Skin epidermis (tissue), 12 donors: ENCODE results near the gene FST.
A peak's percentile ranks its signal among the peaks of the same experiment; 100 is the strongest.

Source experiments
- H3K27ac ChIP-seq, 21 experiments: fragments of 200-600 bp; sonication (generic) in 11 of 21; one replicate each; pipeline ENCODE4 v1.5.0; 2020; ENCODE audit warnings: mild to moderate bottlenecking in 3 of 21, inconsistent platforms in 2 of 21, moderate library complexity in 2 of 21
- H3K4me3 ChIP-seq, 7 experiments: fragments of 200-600 bp; sonication (generic) in 2 of 7; one replicate each; pipeline ENCODE4 v1.5.0; 2020; ENCODE audit warnings: inconsistent platforms in 2 of 7, mild to moderate bottlenecking in 2 of 7, moderate library complexity in 1 of 7

The FST gene

GRCh38 chr5:53472720-53473510 lies 7.5 kb upstream of the FST start:
- Histone ChIP-seq H3K4me3 (no peak overlapping the region), H3K27ac (no peak overlapping the region)

- no peak overlapping the region for H3K27ac ChIP-seq
Observed at GRCh38 chr5:53473633-53474032, 6.8 kb upstream of the FST start.

GRCh38 chr5:53475320-53475719 lies 5.1 kb upstream of the FST start:
- H3K4me3 ChIP-seq, result no peak overlapping the region
- no peak overlapping the region for H3K27ac ChIP-seq

More at GRCh38 chr5:53473633-53474032, 6.8 kb upstream of the FST start:
- H3K4me3 ChIP-seq, result no peak overlapping the region

GRCh38 chr5:53476019-53476418 lies 4.4 kb upstream of the FST start:
- H3K27ac ChIP-seq, result no peak overlapping the region

GRCh38 chr5:53476531-53477480 lies 3.6 kb upstream of the FST start:
- no peak overlapping the region for H3K27ac ChIP-seq
- H3K4me3 ChIP-seq, result no peak overlapping the region

More at GRCh38 chr5:53476019-53476418, 4.4 kb upstream of the FST start:
- no peak overlapping the region for H3K4me3 ChIP-seq

GRCh38 chr5:53478411-53479044 lies 1.9 kb upstream of the FST start:
- peak overlapping the region; percentile 7 to 64 (median 58) for H3K4me3 ChIP-seq
- peak overlapping the region in 6 of 21 experiments; percentile 15 to 88 (median 20) for H3K27ac ChIP-seq

- peak overlapping the region; percentile 35 to 64 (median 58) for H3K4me3 ChIP-seq
- H3K27ac ChIP-seq, result peak overlapping the region; percentile 29 to 90 (median 82)
Observed at GRCh38 chr5:53479045-53479589, 1.3 kb upstream of the FST start.

- H3K4me3 ChIP-seq, result peak overlapping the region; percentile 35 to 64 (median 58)
- H3K27ac ChIP-seq, result peak overlapping the region; percentile 29 to 90 (median 82)
Observed at GRCh38 chr5:53479590-53480415, 626 bp upstream of the FST start.

GRCh38 chr5:53481159-53481886 lies 894 bp downstream of the FST start:
- H3K4me3 ChIP-seq, result peak overlapping the region; percentile 35 to 64 (median 58)
- peak overlapping the region in 20 of 21 experiments; percentile 27 to 90 (median 77) for H3K27ac ChIP-seq

- H3K4me3 ChIP-seq, result peak overlapping the region; percentile 35 to 64 (median 58)
- peak overlapping the region in 19 of 21 experiments; percentile 14 to 89 (median 67) for H3K27ac ChIP-seq
Observed at GRCh38 chr5:53481887-53482716, 1.7 kb downstream of the FST start.

- Histone ChIP-seq H3K27ac (peak overlapping the region in 15 of 21 experiments; percentile 12 to 89 (median 71)), H3K4me3 (peak overlapping the region; percentile 35 to 64 (median 58))
Observed at GRCh38 chr5:53482717-53483638, 2.5 kb downstream of the FST start.

- Histone ChIP-seq H3K4me3 (no peak overlapping the region), H3K27ac (no peak overlapping the region)
Observed at GRCh38 chr5:53487436-53487835, 7.0 kb downstream of the FST start.

- Histone ChIP-seq H3K27ac (no peak overlapping the region), H3K4me3 (no peak overlapping the region)
Observed at GRCh38 chr5:53488195-53488722, 7.8 kb downstream of the FST start.

- peak overlapping the region in 5 of 21 experiments; percentile 5 to 42 (median 19) for H3K27ac ChIP-seq
- H3K4me3 ChIP-seq, result no peak overlapping the region
Observed at GRCh38 chr5:53490747-53491146, 10.3 kb downstream of the FST start.

GRCh38 chr5:53501054-53501453 lies 20.6 kb downstream of the FST start:
- no peak overlapping the region for H3K4me3 ChIP-seq
- no peak overlapping the region for H3K27ac ChIP-seq
